NCI-H128 (cell line): ENCODE data around the gene ADGRG1.

Experiments
- DNase-seq: peaks from one replicate; lab custom pipeline; 2025; ENCODE audit not compliant: unreplicated experiment; lab: John Stamatoyannopoulos, UW

Gene ADGRG1

GRCh38 chr16:57606147-57606846, 22.1 kb upstream of the ADGRG1 start:
- no peak for DNase-seq

GRCh38 chr16:57606847-57607501, 21.5 kb upstream of the ADGRG1 start:
- DNase-seq, result no peak

- DNase-seq, result no peak
Measured at GRCh38 chr16:57607676-57608461, 20.6 kb upstream of the ADGRG1 start.

- no peak for DNase-seq
Measured at GRCh38 chr16:57608462-57609113, 19.8 kb upstream of the ADGRG1 start.

GRCh38 chr16:57609541-57610401, 18.7 kb upstream of the ADGRG1 start:
- DNase-seq, result no peak

- no peak for DNase-seq
Measured at GRCh38 chr16:57610611-57611010, 17.8 kb upstream of the ADGRG1 start.

- no peak for DNase-seq
Measured at GRCh38 chr16:57611181-57611580, 17.2 kb upstream of the ADGRG1 start.

GRCh38 chr16:57611706-57612105, 16.7 kb upstream of the ADGRG1 start:
- DNase-seq, result no peak

- no peak for DNase-seq
Measured at GRCh38 chr16:57612494-57612893, 15.9 kb upstream of the ADGRG1 start.

GRCh38 chr16:57613514-57613913, 14.9 kb upstream of the ADGRG1 start:
- DNase-seq, result no peak

- no peak for DNase-seq
Measured at GRCh38 chr16:57614536-57614935, 13.9 kb upstream of the ADGRG1 start.

GRCh38 chr16:57614944-57615343, 13.5 kb upstream of the ADGRG1 start:
- DNase-seq, result no peak

- DNase-seq, result no peak
Measured at GRCh38 chr16:57615813-57616212, 12.6 kb upstream of the ADGRG1 start.

GRCh38 chr16:57616241-57616640, 12.2 kb upstream of the ADGRG1 start:
- no peak for DNase-seq

GRCh38 chr16:57616876-57617275, 11.6 kb upstream of the ADGRG1 start:
- DNase-seq, result no peak

- no peak for DNase-seq
Measured at GRCh38 chr16:57617604-57618111, 10.8 kb upstream of the ADGRG1 start.

- no peak for DNase-seq
Measured at GRCh38 chr16:57618296-57619132, 9.9 kb upstream of the ADGRG1 start.

- DNase-seq, result no peak
Measured at GRCh38 chr16:57619133-57619605, 9.3 kb upstream of the ADGRG1 start.

GRCh38 chr16:57619606-57620334, 8.7 kb upstream of the ADGRG1 start:
- DNase-seq, result no peak
